HG03139 (cell line): ENCODE measurements around the gene PSMD2.

Experiments used
- ATAC-seq: cut with Tn5 transposase; IDR thresholded peaks from one replicate; pipeline ENCODE4 v1.9.1; 2021; ENCODE audit not compliant: unreplicated experiment

PSMD2 gene

DNA sequence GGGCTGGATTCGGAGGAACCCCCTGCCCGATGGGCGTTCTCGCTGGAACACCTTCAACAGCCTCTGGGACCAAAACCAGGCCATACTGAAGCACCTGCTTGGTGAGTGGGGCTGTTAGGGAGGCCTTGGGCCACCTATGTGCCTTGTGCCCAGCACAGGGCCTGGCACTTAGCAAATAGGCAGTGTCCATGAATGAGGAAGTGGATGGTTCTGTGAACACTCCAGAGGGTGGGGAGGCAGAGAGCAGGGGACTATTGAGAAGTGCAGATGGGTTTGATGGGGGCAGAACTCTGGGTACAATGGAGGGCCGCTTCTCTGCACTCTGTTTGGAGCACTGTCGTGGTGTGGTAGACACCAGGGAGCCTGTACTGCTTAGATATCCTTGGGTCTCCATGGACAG, 21.7 kb upstream of the PSMD2 start:
- no peak for ATAC-seq

- no peak for ATAC-seq
Observed at GRCh38 chr3:184282941-184283340, 16.1 kb upstream of the PSMD2 start.

GRCh38 chr3:184283681-184284080, 15.4 kb upstream of the PSMD2 start:
- no peak for ATAC-seq

DNA sequence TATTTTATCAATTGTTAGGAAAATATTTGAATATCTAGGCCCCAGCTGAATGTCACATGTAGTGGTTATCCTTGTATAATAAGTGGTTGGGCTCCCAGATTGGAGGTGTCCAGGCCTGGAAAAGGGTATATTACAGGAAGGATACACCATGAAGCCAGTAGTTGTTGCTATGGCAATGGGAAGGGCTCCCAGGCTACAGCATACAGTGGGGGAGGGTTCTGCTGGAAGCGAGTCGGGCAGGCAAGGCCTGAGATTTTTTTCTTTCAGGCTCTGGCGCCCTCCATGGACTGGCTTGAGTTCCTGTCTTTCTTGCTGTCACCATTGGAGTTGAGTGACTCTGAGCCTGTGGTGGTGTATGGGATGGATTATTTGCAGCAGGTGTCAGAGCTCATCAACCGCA, 14.3 kb upstream of the PSMD2 start:
- no peak for ATAC-seq

DNA sequence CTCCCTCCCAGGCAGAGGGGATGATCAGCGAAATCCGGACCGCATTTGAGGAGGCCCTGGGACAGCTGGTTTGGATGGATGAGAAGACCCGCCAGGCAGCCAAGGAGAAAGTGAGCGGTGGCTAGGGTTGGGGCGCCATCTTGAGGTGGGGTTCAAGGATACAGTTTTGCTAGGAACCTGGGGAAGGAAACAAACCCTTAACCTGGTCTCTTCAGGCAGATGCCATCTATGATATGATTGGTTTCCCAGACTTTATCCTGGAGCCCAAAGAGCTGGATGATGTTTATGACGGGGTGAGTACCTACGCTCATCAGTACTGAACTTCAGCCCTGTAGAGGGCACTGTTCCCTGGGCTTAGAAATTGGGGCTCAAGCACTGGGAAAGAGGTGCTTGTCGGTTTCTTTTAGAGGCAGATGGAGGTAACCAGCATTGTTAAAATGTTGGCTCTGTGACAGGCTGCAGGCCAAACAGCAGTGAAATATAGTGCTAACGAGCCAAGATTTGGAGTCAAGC, 9.6 kb upstream of the PSMD2 start:
- no peak for ATAC-seq

DNA sequence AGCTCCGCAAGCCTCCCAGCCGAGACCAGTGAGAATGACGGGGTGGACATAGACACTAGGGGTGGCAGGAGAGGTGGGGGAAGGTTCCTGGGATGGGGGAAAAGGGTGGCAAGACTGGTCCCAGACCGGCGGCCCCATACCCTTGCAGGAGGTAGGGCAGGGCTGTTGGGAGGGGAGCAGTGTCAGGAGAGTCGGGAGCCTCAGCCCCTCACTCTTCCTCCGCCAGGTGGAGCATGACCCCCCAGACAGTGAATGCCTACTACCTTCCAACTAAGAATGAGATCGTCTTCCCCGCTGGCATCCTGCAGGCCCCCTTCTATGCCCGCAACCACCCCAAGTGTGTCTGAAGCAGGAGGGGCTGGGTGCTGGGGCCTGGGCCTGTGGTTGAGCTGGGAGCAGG, 8.7 kb upstream of the PSMD2 start:
- no peak for ATAC-seq

DNA sequence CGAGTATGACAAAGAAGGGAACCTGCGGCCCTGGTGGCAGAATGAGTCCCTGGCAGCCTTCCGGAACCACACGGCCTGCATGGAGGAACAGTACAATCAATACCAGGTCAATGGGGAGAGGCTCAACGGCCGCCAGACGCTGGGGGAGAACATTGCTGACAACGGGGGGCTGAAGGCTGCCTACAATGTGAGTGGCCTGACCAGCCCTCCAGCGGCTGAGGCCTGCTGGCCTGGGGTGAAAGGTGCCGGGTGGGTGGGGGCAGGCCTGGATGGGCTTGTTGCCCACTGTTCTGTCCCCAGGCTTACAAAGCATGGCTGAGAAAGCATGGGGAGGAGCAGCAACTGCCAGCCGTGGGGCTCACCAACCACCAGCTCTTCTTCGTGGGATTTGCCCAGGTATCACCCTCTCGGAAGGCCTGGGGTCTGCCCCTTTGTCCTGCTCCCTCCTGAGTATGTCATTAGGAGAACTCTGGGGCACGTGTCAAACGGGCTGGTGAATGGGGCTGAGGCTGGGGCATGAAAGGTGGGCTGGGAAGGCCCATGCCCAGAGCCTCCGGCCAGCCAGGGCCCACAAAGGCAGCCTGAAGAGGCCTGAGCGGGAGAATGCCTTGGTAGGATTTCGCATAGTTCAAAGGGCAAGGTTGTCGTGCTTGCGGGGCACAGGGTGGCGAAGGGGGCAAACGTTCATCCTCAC, 7.8 kb upstream of the PSMD2 start:
- no peak for ATAC-seq

DNA sequence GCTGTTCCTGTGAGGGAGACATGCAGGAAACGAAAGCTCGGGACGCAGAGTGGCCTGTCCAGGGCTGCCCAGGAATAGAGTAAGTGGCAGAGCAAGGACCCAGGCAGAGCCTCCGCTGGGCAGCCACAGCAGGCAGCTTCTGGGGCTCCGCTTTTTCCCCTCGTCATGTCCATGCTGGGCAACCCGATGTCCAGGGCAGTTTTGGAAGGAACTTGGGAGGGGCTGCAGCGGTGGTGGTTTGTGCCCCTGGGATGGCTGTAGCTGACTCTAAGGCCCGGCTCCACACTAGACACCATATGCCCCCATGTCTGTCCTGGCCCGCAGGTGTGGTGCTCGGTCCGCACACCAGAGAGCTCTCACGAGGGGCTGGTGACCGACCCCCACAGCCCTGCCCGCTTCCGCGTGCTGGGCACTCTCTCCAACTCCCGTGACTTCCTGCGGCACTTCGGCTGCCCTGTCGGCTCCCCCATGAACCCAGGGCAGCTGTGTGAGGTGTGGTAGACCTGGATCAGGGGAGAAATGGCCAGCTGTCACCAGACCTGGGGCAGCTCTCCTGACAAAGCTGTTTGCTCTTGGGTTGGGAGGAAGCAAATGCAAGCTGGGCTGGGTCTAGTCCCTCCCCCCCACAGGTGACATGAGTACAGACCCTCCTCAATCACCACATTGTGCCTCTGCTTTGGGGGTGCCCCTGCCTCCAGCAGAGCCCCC, 7.1 kb upstream of the PSMD2 start:
- no peak for ATAC-seq

GRCh38 chr3:184295771-184296170, 3.3 kb upstream of the PSMD2 start:
- no peak for ATAC-seq

DNA sequence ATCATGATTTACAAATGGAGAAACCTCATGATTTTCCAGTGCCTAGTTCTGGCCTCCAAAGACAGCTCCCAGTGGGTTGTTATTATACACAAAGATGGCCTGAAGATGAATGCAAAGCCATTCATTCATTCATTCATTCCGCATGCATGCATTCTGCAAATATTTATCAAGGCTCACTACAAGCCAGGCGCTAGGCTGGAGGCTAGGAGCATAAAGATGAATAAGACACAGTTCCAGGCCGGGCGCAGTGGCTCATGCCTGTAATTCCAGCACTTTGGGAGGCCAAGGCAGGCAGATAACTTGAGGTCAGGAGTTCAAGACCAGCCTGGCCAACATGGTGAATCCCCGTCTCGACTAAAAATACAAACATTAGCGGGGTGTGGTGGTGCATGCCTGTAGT, 2.4 kb upstream of the PSMD2 start:
- ATAC-seq = no peak

GRCh38 chr3:184299488-184300377, 692 bp downstream of the PSMD2 start:
- no peak for ATAC-seq

GRCh38 chr3:184300378-184300720, 1.3 kb downstream of the PSMD2 start:
- no peak for ATAC-seq

GRCh38 chr3:184305577-184305976, 6.5 kb downstream of the PSMD2 start:
- no peak for ATAC-seq

DNA sequence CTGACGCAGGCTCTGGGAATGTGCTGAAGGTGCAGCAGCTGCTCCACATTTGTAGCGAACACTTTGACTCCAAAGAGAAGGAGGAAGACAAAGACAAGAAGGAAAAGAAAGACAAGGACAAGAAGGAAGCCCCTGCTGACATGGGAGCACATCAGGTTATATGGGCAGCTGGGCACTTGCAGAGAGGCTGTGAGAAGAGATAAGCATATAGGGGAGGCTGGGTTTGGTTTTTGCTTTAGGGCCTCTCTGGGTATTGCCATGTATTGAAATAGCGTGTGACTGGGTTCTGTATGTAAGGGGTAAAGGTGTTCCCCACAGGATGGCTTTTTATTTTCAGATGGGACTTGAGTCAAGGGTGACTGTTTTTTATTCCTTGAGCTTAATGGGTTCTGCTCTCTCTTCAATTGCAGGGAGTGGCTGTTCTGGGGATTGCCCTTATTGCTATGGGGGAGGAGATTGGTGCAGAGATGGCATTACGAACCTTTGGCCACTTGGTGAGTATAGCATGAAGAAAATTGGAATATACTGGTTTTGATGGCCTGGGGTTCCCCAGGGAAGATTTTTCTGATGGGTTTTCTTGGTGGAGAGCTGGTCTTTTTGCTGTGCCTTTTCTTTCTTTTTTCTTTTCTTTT, 7.4 kb downstream of the PSMD2 start:
- no peak for ATAC-seq

DNA sequence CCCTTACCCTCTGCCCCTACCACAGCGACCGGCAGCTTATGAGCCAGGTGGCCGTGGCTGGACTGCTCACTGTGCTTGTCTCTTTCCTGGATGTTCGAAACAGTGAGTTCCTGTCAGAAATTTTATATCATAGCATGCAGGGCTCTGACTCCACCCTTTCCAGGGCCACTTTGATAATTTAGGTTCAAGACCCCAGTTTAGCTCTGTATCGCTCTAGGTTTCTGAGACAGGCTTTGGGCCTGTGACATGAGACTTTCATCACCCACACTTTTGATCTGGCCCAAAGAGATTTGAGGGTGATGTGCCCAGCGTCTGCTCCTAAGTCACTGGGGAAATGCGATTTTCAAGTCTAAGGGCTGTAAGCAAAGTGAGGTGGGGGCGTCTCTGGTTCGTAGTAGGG, 8.9 kb downstream of the PSMD2 start:
- no peak for ATAC-seq

DNA sequence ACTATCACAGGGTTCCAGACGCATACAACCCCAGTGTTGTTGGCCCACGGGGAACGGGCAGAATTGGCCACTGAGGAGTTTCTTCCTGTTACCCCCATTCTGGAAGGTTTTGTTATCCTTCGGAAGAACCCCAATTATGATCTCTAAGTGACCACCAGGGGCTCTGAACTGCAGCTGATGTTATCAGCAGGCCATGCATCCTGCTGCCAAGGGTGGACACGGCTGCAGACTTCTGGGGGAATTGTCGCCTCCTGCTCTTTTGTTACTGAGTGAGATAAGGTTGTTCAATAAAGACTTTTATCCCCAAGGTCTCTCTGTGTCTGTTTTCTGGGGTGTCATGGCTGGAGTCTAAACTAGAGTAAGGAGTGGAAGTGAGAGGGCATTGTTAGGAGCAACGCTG, 9.7 kb downstream of the PSMD2 start:
- ATAC-seq = no peak

DNA sequence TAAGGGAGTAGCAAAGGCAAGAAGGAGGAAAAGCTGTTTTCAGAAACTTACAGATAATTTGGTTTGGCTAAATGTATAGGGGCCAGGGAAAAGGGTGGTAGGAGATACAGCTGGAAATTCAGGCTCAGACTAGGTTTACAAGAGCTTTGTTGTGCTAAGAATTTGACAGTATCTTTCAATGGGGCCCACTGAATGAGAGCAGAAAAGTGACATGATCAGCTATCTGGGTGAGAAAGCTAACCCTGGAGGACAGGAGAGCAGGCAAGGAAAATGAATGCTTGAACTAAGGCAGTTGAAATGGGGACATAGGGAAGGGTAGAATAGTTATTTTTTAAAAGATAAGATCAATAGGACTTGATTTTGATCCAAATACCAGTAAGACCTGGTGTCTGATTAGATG, 12.6 kb downstream of the PSMD2 start:
- no peak for ATAC-seq

DNA sequence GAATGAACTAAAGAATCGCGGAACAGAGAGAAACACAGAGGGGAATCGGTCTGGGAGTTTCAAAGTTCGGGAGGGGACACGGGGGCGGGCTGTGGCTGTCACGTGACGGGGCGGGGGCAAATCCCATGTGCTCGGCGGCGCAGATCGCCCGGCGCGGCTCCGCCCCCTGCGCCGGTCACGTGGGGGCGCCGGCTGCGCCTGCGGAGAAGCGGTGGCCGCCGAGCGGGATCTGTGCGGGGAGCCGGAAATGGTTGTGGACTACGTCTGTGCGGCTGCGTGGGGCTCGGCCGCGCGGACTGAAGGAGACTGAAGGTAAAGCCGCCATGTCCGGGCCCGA, 15.3 kb downstream of the PSMD2 start, which contains the start of gene EIF4G1:
Gene EIF4G1 (plus strand): TSS at position 244 of the 337 bp plus-strand sequence. CDS start 1,191 bp downstream, outside the sequence.
- ATAC-seq = peak; percentile 82

DNA sequence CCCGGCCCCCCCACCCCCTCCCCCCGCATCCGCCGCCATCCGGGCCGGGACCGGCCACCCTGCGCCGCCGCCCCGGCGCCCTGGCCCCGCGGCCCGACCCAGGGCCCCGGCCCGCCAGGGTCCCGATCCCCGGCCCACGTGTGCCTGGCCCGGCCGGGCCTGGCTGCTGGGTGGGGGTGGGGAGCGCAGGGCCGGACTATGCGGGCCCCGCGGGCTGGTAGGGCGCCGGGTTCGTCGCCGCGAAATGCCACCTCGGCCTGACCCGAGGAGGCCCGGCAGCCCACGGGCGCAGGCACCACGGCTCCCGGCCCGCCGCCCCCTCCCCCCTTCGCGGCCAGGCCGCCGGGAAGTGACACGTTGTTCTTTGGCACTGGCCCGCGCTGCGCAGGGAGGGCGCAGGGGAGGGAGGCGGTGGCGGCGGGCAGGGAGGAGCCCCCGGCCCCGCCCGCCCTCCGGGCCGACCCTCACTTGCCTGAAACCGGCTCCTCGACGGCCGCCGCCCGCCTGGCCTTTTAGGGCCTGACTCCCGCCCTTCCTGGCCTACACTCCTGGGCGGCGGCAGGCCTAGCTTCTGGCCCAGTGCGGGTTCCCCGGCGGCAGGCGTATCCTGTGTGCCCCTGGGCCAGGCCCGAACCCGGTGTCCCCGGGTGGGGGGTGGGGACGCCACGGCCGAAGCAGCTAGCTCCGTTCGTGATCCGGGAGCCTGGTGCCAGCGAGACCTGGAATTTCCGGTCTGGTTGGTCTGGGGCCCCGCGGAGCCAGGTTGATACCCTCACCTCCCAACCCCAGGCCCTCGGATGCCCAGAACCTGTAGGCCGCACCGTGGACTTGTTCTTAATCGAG, 15.9 kb downstream of the PSMD2 start:
- ATAC-seq = peak; percentile 34

DNA sequence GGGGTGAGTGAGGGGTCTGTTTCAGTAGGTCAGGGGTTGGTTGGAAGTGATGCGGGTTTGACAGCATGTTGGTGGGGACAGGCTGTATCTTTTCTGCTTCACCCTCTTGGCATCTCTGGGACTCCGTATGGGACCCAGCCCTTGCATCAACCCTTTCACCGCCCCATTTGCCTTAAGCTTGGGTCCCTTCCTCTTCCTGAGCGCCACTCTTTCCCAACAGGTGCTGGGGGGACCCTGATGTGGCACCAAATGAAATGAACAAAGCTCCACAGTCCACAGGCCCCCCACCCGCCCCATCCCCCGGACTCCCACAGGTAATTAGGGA, 16.5 kb downstream of the PSMD2 start:
- no peak for ATAC-seq
